ENCODE data around the gene SPAG6.

The SPAG6 gene

DNA sequence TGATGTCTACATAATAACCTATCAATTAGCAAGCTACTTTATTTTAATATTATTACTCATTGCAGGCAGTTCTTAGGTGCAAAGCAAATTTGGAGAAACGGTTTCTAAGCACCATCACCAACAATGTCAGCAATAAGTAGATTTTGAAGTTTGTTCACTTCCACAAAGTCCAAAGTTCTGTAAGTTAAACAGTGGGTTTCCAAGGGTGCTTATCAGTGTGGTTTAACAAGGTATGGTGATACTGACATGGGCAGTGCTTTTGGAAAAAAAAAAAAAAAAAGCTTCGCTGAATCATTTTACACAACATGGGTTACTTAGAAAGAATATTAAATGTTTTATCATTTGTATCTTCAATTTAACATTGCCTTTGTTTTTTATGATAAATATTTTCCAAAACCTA is 101.8 kb downstream of the SPAG6 start:
- Histone ChIP-seq H3K9me2 (replicated peaks; ENCODE audit: insufficient read depth, low read length) (no peaks in the 10 kb centered on the region), H3F3A (ENCODE audit: insufficient read depth) (no peaks in the 10 kb centered on the region), H3K27me3 (ENCODE audit: low read length) (no peaks in the 10 kb centered on the region)

GRCh38 chr10:22451346-22451745 is 106.0 kb downstream of the SPAG6 start:
- no peak overlapping the region for H2AFZ ChIP-seq (ENCODE audit: low read depth, low read length, severe bottlenecking)
- H3K36me3 ChIP-seq (ENCODE audit: low read length): no peaks in the 10 kb centered on the region
- H3K9ac ChIP-seq (ENCODE audit: low read length): no peak overlapping the region
- H3K27me3 ChIP-seq (ENCODE audit: low read length): no peaks in the 10 kb centered on the region
- H3K9me2 ChIP-seq (replicated peaks; ENCODE audit: insufficient read depth, low read length): no peaks in the 10 kb centered on the region
- no peak overlapping the region for H3K4me3 ChIP-seq (ENCODE audit: insufficient read depth, low read length, poor library complexity, severe bottlenecking)
- no peak overlapping the region for H3K27ac ChIP-seq (ENCODE audit: low read depth, low read length)
- H4K20me1 ChIP-seq (ENCODE audit: low read depth, low read length): no peaks in the 10 kb centered on the region
- H3K4me2 ChIP-seq (ENCODE audit: low read depth, low read length, poor library complexity, severe bottlenecking): no peak overlapping the region
- H3K9me3 ChIP-seq (ENCODE audit: insufficient read depth, low read length): no peaks in the 10 kb centered on the region
- no peaks in the 10 kb centered on the region for H3K79me2 ChIP-seq (ENCODE audit: insufficient read depth, low read length)
- TF ChIP-seq EZH2phosphoT487 (conservative IDR thresholded peaks at IDR 0.05; ENCODE audit: low read length): no peak
- TF ChIP-seq, protein P1, sequence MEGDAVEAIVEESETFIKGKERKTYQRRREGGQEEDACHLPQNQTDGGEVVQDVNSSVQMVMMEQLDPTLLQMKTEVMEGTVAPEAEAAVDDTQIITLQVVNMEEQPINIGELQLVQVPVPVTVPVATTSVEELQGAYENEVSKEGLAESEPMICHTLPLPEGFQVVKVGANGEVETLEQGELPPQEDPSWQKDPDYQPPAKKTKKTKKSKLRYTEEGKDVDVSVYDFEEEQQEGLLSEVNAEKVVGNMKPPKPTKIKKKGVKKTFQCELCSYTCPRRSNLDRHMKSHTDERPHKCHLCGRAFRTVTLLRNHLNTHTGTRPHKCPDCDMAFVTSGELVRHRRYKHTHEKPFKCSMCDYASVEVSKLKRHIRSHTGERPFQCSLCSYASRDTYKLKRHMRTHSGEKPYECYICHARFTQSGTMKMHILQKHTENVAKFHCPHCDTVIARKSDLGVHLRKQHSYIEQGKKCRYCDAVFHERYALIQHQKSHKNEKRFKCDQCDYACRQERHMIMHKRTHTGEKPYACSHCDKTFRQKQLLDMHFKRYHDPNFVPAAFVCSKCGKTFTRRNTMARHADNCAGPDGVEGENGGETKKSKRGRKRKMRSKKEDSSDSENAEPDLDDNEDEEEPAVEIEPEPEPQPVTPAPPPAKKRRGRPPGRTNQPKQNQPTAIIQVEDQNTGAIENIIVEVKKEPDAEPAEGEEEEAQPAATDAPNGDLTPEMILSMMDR (IDR thresholded peaks at IDR 0.05; ENCODE audit: insufficient read depth, low read length, poor library complexity, severe bottlenecking): no peak
- no peaks in the 10 kb centered on the region for H3F3A ChIP-seq (ENCODE audit: insufficient read depth)

More for the DNA sequence above, 101.8 kb downstream of the SPAG6 start:
- no peak overlapping the region for H2AFZ ChIP-seq (ENCODE audit: low read depth, low read length, severe bottlenecking)
- H3K9ac ChIP-seq (ENCODE audit: low read length): no peak overlapping the region
- H3K4me3 ChIP-seq (ENCODE audit: insufficient read depth, low read length, poor library complexity, severe bottlenecking): no peak overlapping the region
- H3K36me3 ChIP-seq (ENCODE audit: low read length): no peaks in the 10 kb centered on the region
- H3K79me2 ChIP-seq (ENCODE audit: insufficient read depth, low read length): no peaks in the 10 kb centered on the region
- H4K20me1 ChIP-seq (ENCODE audit: low read depth, low read length): no peaks in the 10 kb centered on the region
- no peak overlapping the region for H3K4me2 ChIP-seq (ENCODE audit: low read depth, low read length, poor library complexity, severe bottlenecking)
- H3K9me3 ChIP-seq (ENCODE audit: insufficient read depth, low read length): no peaks in the 10 kb centered on the region
- no peak overlapping the region for H3K27ac ChIP-seq (ENCODE audit: low read depth, low read length)
- no peak for TF ChIP-seq EZH2phosphoT487 (conservative IDR thresholded peaks at IDR 0.05; ENCODE audit: low read length)
- TF ChIP-seq, protein P1 (IDR thresholded peaks at IDR 0.05; ENCODE audit: insufficient read depth, low read length, poor library complexity, severe bottlenecking): no peak

DNA sequence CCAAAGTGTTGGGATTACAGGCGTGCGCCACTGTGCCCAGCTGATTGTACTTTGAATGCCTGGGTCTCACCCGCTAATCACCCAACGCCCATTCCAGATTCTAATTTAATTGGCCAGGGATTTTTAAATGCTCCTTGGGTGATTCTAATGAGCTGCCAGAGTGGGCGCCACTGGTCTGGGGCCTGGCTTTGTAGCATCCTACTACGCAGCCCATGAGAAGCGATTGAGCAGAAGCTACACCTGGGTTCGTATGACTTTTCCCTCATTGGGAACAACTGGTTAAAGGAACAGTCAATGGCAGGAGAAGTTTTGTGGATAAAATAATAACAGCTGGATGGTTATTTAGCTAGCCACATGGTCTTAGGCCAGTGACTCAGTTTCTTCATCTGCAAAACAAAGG is 108.0 kb downstream of the SPAG6 start:
- Histone ChIP-seq H3K9me3 (ENCODE audit: insufficient read depth, low read length) (no peaks in the 10 kb centered on the region), H3K4me3 (ENCODE audit: insufficient read depth, low read length, poor library complexity, severe bottlenecking) (no peak overlapping the region), H3K27me3 (ENCODE audit: low read length) (no peaks in the 10 kb centered on the region)

More for the DNA sequence above, 108.0 kb downstream of the SPAG6 start:
- Histone ChIP-seq H2AFZ (ENCODE audit: low read depth, low read length, severe bottlenecking) (no peak overlapping the region), H3K9me2 (replicated peaks; ENCODE audit: insufficient read depth, low read length) (no peaks in the 10 kb centered on the region), H3K9ac (ENCODE audit: low read length) (no peak overlapping the region), H3F3A (ENCODE audit: insufficient read depth) (no peaks in the 10 kb centered on the region), H3K79me2 (ENCODE audit: insufficient read depth, low read length) (no peaks in the 10 kb centered on the region), H4K20me1 (ENCODE audit: low read depth, low read length) (no peaks in the 10 kb centered on the region), H3K36me3 (ENCODE audit: low read length) (no peaks in the 10 kb centered on the region), H3K4me2 (ENCODE audit: low read depth, low read length, poor library complexity, severe bottlenecking) (no peak overlapping the region), H3K27ac (ENCODE audit: low read depth, low read length) (no peak overlapping the region)
- TF ChIP-seq, protein P1 (IDR thresholded peaks at IDR 0.05; ENCODE audit: insufficient read depth, low read length, poor library complexity, severe bottlenecking): no peak
- TF ChIP-seq EZH2phosphoT487 (conservative IDR thresholded peaks at IDR 0.05; ENCODE audit: low read length): no peak

Measured in SU-DHL-6 (cell line).